ENCODE results near the gene USH1G. TPM values are rescaled to one million over a fixed set of nuclear protein-coding genes. Genes with fewer than 3 reads are reported as not detected.
"Not testable (repeated sequence)": the region's sequence is repeated elsewhere in the genome, so short reads cannot be mapped to it uniquely, and the experiment has no call there.

USH1G gene
- total RNA-seq, 1 experiment from 2014 or later: 1.4 TPM

- in situ Hi-C loops (cut with HindIII; ENCODE audit: low sequenced_read_pairs): no loop called here
- DNase-seq (ENCODE audit: low spot score): no peak
Measured at GRCh38 chr17:74883241-74883745, 39.8 kb downstream of the USH1G start.

GRCh38 chr17:74882517-74883240, 40.4 kb downstream of the USH1G start:
- no peak for DNase-seq (ENCODE audit: low spot score)
- in situ Hi-C loops (cut with HindIII; ENCODE audit: low sequenced_read_pairs): no loop called here

GRCh38 chr17:74881073-74881472, 42.0 kb downstream of the USH1G start:
- in situ Hi-C loops (cut with HindIII; ENCODE audit: low sequenced_read_pairs): no loop called here

GRCh38 chr17:74879308-74879707, 43.7 kb downstream of the USH1G start:
- in situ Hi-C loops (cut with HindIII; ENCODE audit: low sequenced_read_pairs): no loop called here
- no peak for DNase-seq (ENCODE audit: low spot score)

More at GRCh38 chr17:74881073-74881472, 42.0 kb downstream of the USH1G start:
- DNase-seq (ENCODE audit: low spot score): no peak

GRCh38 chr17:74878658-74879057, 44.4 kb downstream of the USH1G start:
- no peak for DNase-seq (ENCODE audit: low spot score)
- in situ Hi-C loops (cut with HindIII; ENCODE audit: low sequenced_read_pairs): no loop called here

GRCh38 chr17:74877592-74878548, 45.2 kb downstream of the USH1G start:
- in situ Hi-C loops (cut with HindIII; ENCODE audit: low sequenced_read_pairs): no loop called here
- DNase-seq (ENCODE audit: low spot score): no peak

GRCh38 chr17:74875977-74876593, 47.0 kb downstream of the USH1G start:
- DNase-seq (ENCODE audit: low spot score): no peak
- in situ Hi-C loops (cut with HindIII; ENCODE audit: low sequenced_read_pairs): no loop called here

GRCh38 chr17:74875155-74875976, 47.7 kb downstream of the USH1G start:
- no peak for DNase-seq (ENCODE audit: low spot score)
- in situ Hi-C loops (cut with HindIII; ENCODE audit: low sequenced_read_pairs): no loop called here

GRCh38 chr17:74874615-74875037, 48.4 kb downstream of the USH1G start:
- in situ Hi-C loops (cut with HindIII; ENCODE audit: low sequenced_read_pairs): no loop called here
- DNase-seq (ENCODE audit: low spot score): no peak

- no peak for DNase-seq (ENCODE audit: low spot score)
Measured at GRCh38 chr17:74873874-74874614, 49.0 kb downstream of the USH1G start.

GRCh38 chr17:74873037-74873873, 49.8 kb downstream of the USH1G start:
- DNase-seq (ENCODE audit: low spot score): peak; percentile 99
- in situ Hi-C loops (cut with HindIII; ENCODE audit: low sequenced_read_pairs): no loop called here

More at GRCh38 chr17:74873874-74874614, 49.0 kb downstream of the USH1G start:
- in situ Hi-C loops (cut with HindIII; ENCODE audit: low sequenced_read_pairs): no loop called here

GRCh38 chr17:74872313-74873036, 50.6 kb downstream of the USH1G start, which contains the start of gene FDXR:
Gene FDXR (minus strand): TSS chr17:74872994. CDS start chr17:74872944, 50 bp downstream.
- in situ Hi-C loops (cut with HindIII; ENCODE audit: low sequenced_read_pairs): no loop called here
- no peak for DNase-seq (ENCODE audit: low spot score)

GRCh38 chr17:74871356-74872076, 51.5 kb downstream of the USH1G start:
- no peak for DNase-seq (ENCODE audit: low spot score)
- in situ Hi-C loops (cut with HindIII; ENCODE audit: low sequenced_read_pairs): no loop called here

- in situ Hi-C loops (cut with HindIII; ENCODE audit: low sequenced_read_pairs): no loop called here
- peak; percentile 46 for DNase-seq (ENCODE audit: low spot score)
Measured at GRCh38 chr17:74870512-74870911, 52.5 kb downstream of the USH1G start.

GRCh38 chr17:74870028-74870427, 53.0 kb downstream of the USH1G start:
- DNase-seq (ENCODE audit: low spot score); in situ Hi-C loops (cut with HindIII; ENCODE audit: low sequenced_read_pairs): not testable (repeated sequence)

- DNase-seq (ENCODE audit: low spot score): no peak
- in situ Hi-C loops (cut with HindIII; ENCODE audit: low sequenced_read_pairs): no loop called here
Measured at GRCh38 chr17:74868908-74869255, 54.2 kb downstream of the USH1G start.
